HEK293 (cell line): ENCODE results near the gene HTT.

ENCODE experiments used
- CTCF ChIA-PET: fragments of 350-600 bp; formaldehyde crosslinking; extraction: SDS; loops from one replicate; lab custom pipeline; 2021; ENCODE audit warnings: antibody characterized with exemption; lab: Yijun Ruan, JAX
- POLR2A ChIA-PET: fragments of 300-600 bp; formaldehyde crosslinking; extraction: SDS; loops from one replicate; lab custom pipeline; 2020; ENCODE audit warnings: antibody characterized with exemption, inconsistent platforms; lab: Yijun Ruan, JAX
- H3K27ac ChIP-seq: fragments of 200-500 bp; sonication (Bioruptor generic); 2 replicates; pipeline ENCODE4 v1.5.1; 2014; ENCODE audit warnings: low read depth, low read length, control low read depth, inconsistent platforms; ENCODE audit errors: extremely low read depth
- H3K36me3 ChIP-seq, 2 experiments: fragments of 200-500 bp in 1 of 2; sonication (Bioruptor generic) in 1 of 2; 1 replicate in 1 of 2; 2 replicates in 1 of 2; pipeline ENCODE4 v1.5.1; 2014 to 2017; ENCODE audit warnings: inconsistent platforms in 2 of 2, low read length in 2 of 2; ENCODE audit not compliant: control insufficient read depth in 2 of 2, insufficient read depth in 1 of 2
- H3K4me1 ChIP-seq: fragments of 200-500 bp; sonication (Bioruptor generic); 2 replicates; pipeline ENCODE4 v1.5.1; 2014; ENCODE audit warnings: mild to moderate bottlenecking, low read length, inconsistent platforms; ENCODE audit not compliant: control insufficient read depth, insufficient read depth
- H3K4me3 ChIP-seq: 2 replicates; pipeline ENCODE4 v1.5.1; 2011; ENCODE audit warnings: low read depth, mild to moderate bottlenecking, control low read depth, low read length, moderate library complexity
- H3K9me3 ChIP-seq: fragments of 200-500 bp; sonication (Bioruptor generic); 2 replicates; pipeline ENCODE4 v1.5.1; 2014; ENCODE audit warnings: low read depth, low read length, inconsistent platforms; ENCODE audit not compliant: control insufficient read depth, insufficient read depth
- BCL11A ChIP-seq: fragments of 450-650 bp; formaldehyde crosslinking; IDR thresholded peaks from 2 replicates; pipeline ENCODE4 v1.5.1; 2016; ENCODE audit warnings: low read depth, missing biosample characterization, missing genetic modification characterization
- BCL11B ChIP-seq: fragments of 450-650 bp; formaldehyde crosslinking; IDR thresholded peaks from 2 replicates; pipeline ENCODE4 v1.5.1; 2016; ENCODE audit warnings: low read depth, missing biosample characterization, missing genetic modification characterization
- GLI2 ChIP-seq: fragments of 450-650 bp; formaldehyde crosslinking; IDR thresholded peaks from 2 replicates; pipeline ENCODE4; 2017; ENCODE audit warnings: missing biosample characterization, missing genetic modification characterization, low read depth, borderline replicate concordance
- GLI4 ChIP-seq: fragments of 450-650 bp; formaldehyde crosslinking; IDR thresholded peaks from 2 replicates; pipeline ENCODE4 v1.5.1; 2016; ENCODE audit warnings: missing biosample characterization, missing genetic modification characterization
- MYNN ChIP-seq: fragments of 450-650 bp; formaldehyde crosslinking; IDR thresholded peaks from 2 replicates; pipeline ENCODE4 v1.5.1; 2016; ENCODE audit warnings: missing biosample characterization, missing genetic modification characterization, borderline replicate concordance
- ZFP41 ChIP-seq: fragments of 450-650 bp; formaldehyde crosslinking; IDR thresholded peaks from 2 replicates; pipeline ENCODE4 v1.5.1; 2016; ENCODE audit warnings: missing biosample characterization, missing genetic modification characterization, borderline replicate concordance
- ZIC2 ChIP-seq: fragments of 450-650 bp; formaldehyde crosslinking; IDR thresholded peaks from 2 replicates; pipeline ENCODE4 v1.5.1; 2016; ENCODE audit warnings: missing biosample characterization, missing genetic modification characterization
- ZNF2 ChIP-seq: fragments of 450-650 bp; formaldehyde crosslinking; IDR thresholded peaks from 2 replicates; pipeline ENCODE4 v1.5.1; 2016; ENCODE audit warnings: missing biosample characterization, missing genetic modification characterization
- ZNF211 ChIP-seq: fragments of 450-650 bp; formaldehyde crosslinking; IDR thresholded peaks from 2 replicates; pipeline ENCODE4 v1.5.1; 2016; ENCODE audit warnings: low read depth, missing biosample characterization, missing genetic modification characterization
- ZNF221 ChIP-seq: fragments of 450-650 bp; formaldehyde crosslinking; IDR thresholded peaks from 2 replicates; pipeline ENCODE4 v1.5.1; 2017; ENCODE audit warnings: missing biosample characterization, missing genetic modification characterization, borderline replicate concordance
- ZNF335 ChIP-seq: fragments of 450-650 bp; formaldehyde crosslinking; conservative IDR thresholded peaks from 2 replicates; pipeline ENCODE4 v1.5.1; 2016; ENCODE audit warnings: missing biosample characterization, missing genetic modification characterization
- ZNF426 ChIP-seq: fragments of 450-650 bp; formaldehyde crosslinking; IDR thresholded peaks from 2 replicates; pipeline ENCODE4 v1.5.1; 2017; ENCODE audit warnings: missing biosample characterization, missing genetic modification characterization, mild to moderate bottlenecking, inconsistent platforms, moderate library complexity
- ZNF488 ChIP-seq: fragments of 450-650 bp; formaldehyde crosslinking; IDR thresholded peaks from 2 replicates; pipeline ENCODE4 v1.5.1; 2016; ENCODE audit warnings: missing biosample characterization, missing genetic modification characterization
- ZNF501 ChIP-seq: fragments of 450-650 bp; formaldehyde crosslinking; IDR thresholded peaks from 2 replicates; pipeline ENCODE4 v1.5.1; 2016; ENCODE audit warnings: missing biosample characterization, missing genetic modification characterization
- ZNF560 ChIP-seq: fragments of 450-650 bp; formaldehyde crosslinking; IDR thresholded peaks from 2 replicates; pipeline ENCODE4 v1.5.1; 2017; ENCODE audit warnings: missing biosample characterization, missing genetic modification characterization, borderline replicate concordance
- ZNF677 ChIP-seq: fragments of 450-650 bp; IDR thresholded peaks from 2 replicates; pipeline ENCODE4 v1.5.0; 2018; ENCODE audit warnings: missing biosample characterization, mild to moderate bottlenecking, missing genetic modification characterization, moderate library complexity
- ZNF701 ChIP-seq: fragments of 450-650 bp; formaldehyde crosslinking; IDR thresholded peaks from 2 replicates; pipeline ENCODE4 v1.5.1; 2016; ENCODE audit warnings: missing biosample characterization, missing genetic modification characterization
- ZNF768 ChIP-seq: fragments of 450-650 bp; formaldehyde crosslinking; IDR thresholded peaks from 2 replicates; pipeline ENCODE4 v1.5.1; 2018; ENCODE audit warnings: missing biosample characterization, mild to moderate bottlenecking, missing genetic modification characterization
- ZNF777 ChIP-seq: fragments of 450-650 bp; formaldehyde crosslinking; IDR thresholded peaks from 2 replicates; pipeline ENCODE4 v1.5.1; 2017; ENCODE audit warnings: missing biosample characterization, missing genetic modification characterization, borderline replicate concordance
- ZNF791 ChIP-seq: fragments of 450-650 bp; formaldehyde crosslinking; IDR thresholded peaks from 2 replicates; pipeline ENCODE4 v1.5.1; 2016; ENCODE audit warnings: missing biosample characterization, missing genetic modification characterization
- ZSCAN5A ChIP-seq: fragments of 450-650 bp; formaldehyde crosslinking; IDR thresholded peaks from 2 replicates; pipeline ENCODE4 v1.5.1; 2016; ENCODE audit warnings: missing biosample characterization, missing genetic modification characterization
- TF ChIP-seq, protein P1 (sequence below): fragments of 450-650 bp; formaldehyde crosslinking; IDR thresholded peaks from 2 replicates; pipeline ENCODE4 v1.5.1; 2016; ENCODE audit warnings: missing biosample characterization, missing genetic modification characterization
- TF ChIP-seq, protein P2 (sequence below): fragments of 450-650 bp; formaldehyde crosslinking; IDR thresholded peaks from 2 replicates; pipeline ENCODE4 v1.5.1; 2016; ENCODE audit warnings: missing biosample characterization, missing genetic modification characterization
- TF ChIP-seq, protein P3 (sequence below): fragments of 450-650 bp; formaldehyde crosslinking; IDR thresholded peaks from 2 replicates; pipeline ENCODE4 v1.5.1; 2016; ENCODE audit warnings: missing biosample characterization, missing genetic modification characterization

HTT gene

DNA sequence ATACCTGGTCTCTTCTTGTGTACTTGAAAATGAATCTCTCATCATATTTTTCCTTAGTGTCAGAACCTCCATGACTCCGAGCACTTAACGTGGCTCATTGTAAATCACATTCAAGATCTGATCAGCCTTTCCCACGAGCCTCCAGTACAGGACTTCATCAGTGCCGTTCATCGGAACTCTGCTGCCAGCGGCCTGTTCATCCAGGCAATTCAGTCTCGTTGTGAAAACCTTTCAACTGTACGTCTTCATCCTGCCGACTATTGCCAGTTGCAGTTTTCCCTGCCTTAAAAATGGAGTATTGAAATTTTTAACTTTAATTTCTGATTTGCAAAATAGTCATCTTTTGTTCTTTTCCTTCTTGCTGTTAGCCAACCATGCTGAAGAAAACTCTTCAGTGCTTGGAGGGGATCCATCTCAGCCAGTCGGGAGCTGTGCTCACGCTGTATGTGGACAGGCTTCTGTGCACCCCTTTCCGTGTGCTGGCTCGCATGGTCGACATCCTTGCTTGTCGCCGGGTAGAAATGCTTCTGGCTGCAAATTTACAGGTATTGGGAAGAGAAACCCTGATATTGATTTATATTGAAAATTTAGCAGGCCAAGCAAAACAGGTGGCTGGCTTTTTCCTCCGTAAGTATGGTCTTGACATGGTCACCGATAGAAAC, 132.1 kb downstream of the HTT start:
- TF ChIP-seq ZFP41 (tag by site-specific recombination) = no peak
- TF ChIP-seq BCL11A (tag by site-specific recombination) = no peak
- Histone ChIP-seq H3K27ac (no peak overlapping the region), H3K9me3 (no peaks in the 10 kb centered on the region), H3K4me1 (no peaks in the 10 kb centered on the region), H3K36me3 (peaks cover 0 to 57% of the 10 kb centered on the region in 2 experiments; a peak in 1 of 3 replicates), H3K4me3 (no peak overlapping the region)
- ChIA-PET POLR2A (no interaction called here), CTCF (no interaction called here)

GRCh38 chr4:3207531-3208037, 133.1 kb downstream of the HTT start:
- Histone ChIP-seq H3K4me3 (no peak overlapping the region), H3K9me3 (no peaks in the 10 kb centered on the region), H3K27ac (no peak overlapping the region), H3K4me1 (no peaks in the 10 kb centered on the region), H3K36me3 (peaks cover 0 to 64% of the 10 kb centered on the region in 2 experiments; a peak in 1 of 3 replicates)
- TF ChIP-seq ZNF701 (tag by site-specific recombination) (no peak), ZNF221 (tag by site-specific recombination) (no peak), MYNN (tag by site-specific recombination) (no peak), ZNF211 (tag by site-specific recombination) (no peak), GLI4 (tag by site-specific recombination) (no peak), GLI2 (tag by site-specific recombination) (no peak), ZNF335 (no peak)
- TF ChIP-seq, protein P1, sequence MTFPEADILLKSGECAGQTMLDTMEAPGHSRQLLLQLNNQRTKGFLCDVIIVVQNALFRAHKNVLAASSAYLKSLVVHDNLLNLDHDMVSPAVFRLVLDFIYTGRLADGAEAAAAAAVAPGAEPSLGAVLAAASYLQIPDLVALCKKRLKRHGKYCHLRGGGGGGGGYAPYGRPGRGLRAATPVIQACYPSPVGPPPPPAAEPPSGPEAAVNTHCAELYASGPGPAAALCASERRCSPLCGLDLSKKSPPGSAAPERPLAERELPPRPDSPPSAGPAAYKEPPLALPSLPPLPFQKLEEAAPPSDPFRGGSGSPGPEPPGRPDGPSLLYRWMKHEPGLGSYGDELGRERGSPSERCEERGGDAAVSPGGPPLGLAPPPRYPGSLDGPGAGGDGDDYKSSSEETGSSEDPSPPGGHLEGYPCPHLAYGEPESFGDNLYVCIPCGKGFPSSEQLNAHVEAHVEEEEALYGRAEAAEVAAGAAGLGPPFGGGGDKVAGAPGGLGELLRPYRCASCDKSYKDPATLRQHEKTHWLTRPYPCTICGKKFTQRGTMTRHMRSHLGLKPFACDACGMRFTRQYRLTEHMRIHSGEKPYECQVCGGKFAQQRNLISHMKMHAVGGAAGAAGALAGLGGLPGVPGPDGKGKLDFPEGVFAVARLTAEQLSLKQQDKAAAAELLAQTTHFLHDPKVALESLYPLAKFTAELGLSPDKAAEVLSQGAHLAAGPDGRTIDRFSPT = no peak
- TF ChIP-seq, protein P2, sequence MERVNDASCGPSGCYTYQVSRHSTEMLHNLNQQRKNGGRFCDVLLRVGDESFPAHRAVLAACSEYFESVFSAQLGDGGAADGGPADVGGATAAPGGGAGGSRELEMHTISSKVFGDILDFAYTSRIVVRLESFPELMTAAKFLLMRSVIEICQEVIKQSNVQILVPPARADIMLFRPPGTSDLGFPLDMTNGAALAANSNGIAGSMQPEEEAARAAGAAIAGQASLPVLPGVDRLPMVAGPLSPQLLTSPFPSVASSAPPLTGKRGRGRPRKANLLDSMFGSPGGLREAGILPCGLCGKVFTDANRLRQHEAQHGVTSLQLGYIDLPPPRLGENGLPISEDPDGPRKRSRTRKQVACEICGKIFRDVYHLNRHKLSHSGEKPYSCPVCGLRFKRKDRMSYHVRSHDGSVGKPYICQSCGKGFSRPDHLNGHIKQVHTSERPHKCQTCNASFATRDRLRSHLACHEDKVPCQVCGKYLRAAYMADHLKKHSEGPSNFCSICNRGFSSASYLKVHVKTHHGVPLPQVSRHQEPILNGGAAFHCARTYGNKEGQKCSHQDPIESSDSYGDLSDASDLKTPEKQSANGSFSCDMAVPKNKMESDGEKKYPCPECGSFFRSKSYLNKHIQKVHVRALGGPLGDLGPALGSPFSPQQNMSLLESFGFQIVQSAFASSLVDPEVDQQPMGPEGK = no peak
- CTCF ChIA-PET = no interaction called here
- POLR2A ChIA-PET = no interaction called here

GRCh38 chr4:3208826-3209225, 134.3 kb downstream of the HTT start:
- Histone ChIP-seq H3K27ac (no peak overlapping the region), H3K4me1 (no peaks in the 10 kb centered on the region), H3K36me3 (peaks cover 0 to 75% of the 10 kb centered on the region in 2 experiments; a peak in 1 of 3 replicates), H3K4me3 (no peak overlapping the region), H3K9me3 (no peaks in the 10 kb centered on the region)
- ChIA-PET POLR2A (no interaction called here), CTCF (no interaction called here)
- TF ChIP-seq ZNF426 (tag by site-specific recombination) (no peak), ZNF2 (tag by site-specific recombination) (no peak), ZSCAN5A (no peak), ZNF777 (tag by site-specific recombination) (no peak), ZNF677 (tag by site-specific recombination) (no peak), ZNF560 (tag by site-specific recombination) (no peak), ZNF501 (tag by site-specific recombination) (no peak), ZIC2 (tag by site-specific recombination) (no peak), ZNF768 (tag by site-specific recombination) (no peak), ZNF791 (tag by site-specific recombination) (no peak), ZNF488 (tag by site-specific recombination) (no peak), BCL11B (tag by site-specific recombination) (no peak)
- TF ChIP-seq, protein P3, sequence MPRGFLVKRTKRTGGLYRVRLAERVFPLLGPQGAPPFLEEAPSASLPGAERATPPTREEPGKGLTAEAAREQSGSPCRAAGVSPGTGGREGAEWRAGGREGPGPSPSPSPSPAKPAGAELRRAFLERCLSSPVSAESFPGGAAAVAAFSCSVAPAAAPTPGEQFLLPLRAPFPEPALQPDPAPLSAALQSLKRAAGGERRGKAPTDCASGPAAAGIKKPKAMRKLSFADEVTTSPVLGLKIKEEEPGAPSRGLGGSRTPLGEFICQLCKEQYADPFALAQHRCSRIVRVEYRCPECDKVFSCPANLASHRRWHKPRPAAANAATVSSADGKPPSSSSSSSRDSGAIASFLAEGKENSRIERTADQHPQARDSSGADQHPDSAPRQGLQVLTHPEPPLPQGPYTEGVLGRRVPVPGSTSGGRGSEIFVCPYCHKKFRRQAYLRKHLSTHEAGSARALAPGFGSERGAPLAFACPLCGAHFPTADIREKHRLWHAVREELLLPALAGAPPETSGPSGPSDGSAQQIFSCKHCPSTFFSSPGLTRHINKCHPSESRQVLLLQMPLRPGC (tag by site-specific recombination) = no peak
